HEK293 (cell line): ENCODE data around the gene C9orf153.

Experiments
- GLI4 ChIP-seq: fragments of 450-650 bp; formaldehyde crosslinking; IDR thresholded peaks from 2 replicates; pipeline ENCODE4 v1.5.1; 2016; ENCODE audit warnings: missing biosample characterization, missing genetic modification characterization
- KLF16 ChIP-seq: fragments of 450-650 bp; formaldehyde crosslinking; IDR thresholded peaks from 2 replicates; pipeline ENCODE4 v1.5.1; 2017; ENCODE audit warnings: missing biosample characterization, missing genetic modification characterization
- ZBTB17 ChIP-seq: fragments of 450-650 bp; formaldehyde crosslinking; IDR thresholded peaks from 2 replicates; pipeline ENCODE4 v1.5.1; 2016; ENCODE audit warnings: missing biosample characterization, missing genetic modification characterization
- ZBTB21 ChIP-seq: fragments of 450-650 bp; formaldehyde crosslinking; IDR thresholded peaks from 2 replicates; pipeline ENCODE4 v1.5.1; 2017; ENCODE audit warnings: missing biosample characterization, missing genetic modification characterization
- ZFP69B ChIP-seq: fragments of 450-650 bp; formaldehyde crosslinking; IDR thresholded peaks from 2 replicates; pipeline ENCODE4 v1.5.1; 2016; ENCODE audit warnings: missing biosample characterization, missing genetic modification characterization
- ZNF274 ChIP-seq, 2 experiments: fragments of 200-500 bp in 1 of 2; fragments of 450-650 bp in 1 of 2; sonication (Bioruptor generic) in 1 of 2; formaldehyde crosslinking in 1 of 2; IDR thresholded peaks; 2 replicates each; pipeline versions ENCODE4 v1.5.1 to v1.6.1; 2014 to 2016; ENCODE audit warnings: borderline replicate concordance in 1 of 2, inconsistent platforms in 1 of 2, low read length in 1 of 2, missing biosample characterization in 1 of 2, missing genetic modification characterization in 1 of 2
- ZNF548 ChIP-seq: fragments of 450-650 bp; formaldehyde crosslinking; IDR thresholded peaks from 2 replicates; pipeline ENCODE4 v1.5.1; 2016; ENCODE audit warnings: missing biosample characterization, missing genetic modification characterization
- ZNF561 ChIP-seq: fragments of 450-650 bp; IDR thresholded peaks from 2 replicates; pipeline ENCODE4 v1.5.1; 2018; ENCODE audit warnings: missing biosample characterization, missing genetic modification characterization, borderline replicate concordance
- ZNF664 ChIP-seq: fragments of 450-650 bp; formaldehyde crosslinking; IDR thresholded peaks from 2 replicates; pipeline ENCODE4 v1.5.1; 2016; ENCODE audit warnings: missing biosample characterization, missing genetic modification characterization
- ZNF747 ChIP-seq: fragments of 450-650 bp; formaldehyde crosslinking; IDR thresholded peaks from 2 replicates; pipeline ENCODE4 v1.5.1; 2016; ENCODE audit warnings: missing biosample characterization, missing genetic modification characterization
- TF ChIP-seq, protein P1 (sequence below): fragments of 450-650 bp; formaldehyde crosslinking; IDR thresholded peaks from 2 replicates; pipeline ENCODE4 v1.5.1; 2016; ENCODE audit warnings: missing biosample characterization, missing genetic modification characterization
- TF ChIP-seq, protein P2 (sequence below): fragments of 450-650 bp; formaldehyde crosslinking; IDR thresholded peaks from 2 replicates; pipeline ENCODE4 v1.5.1; 2016; ENCODE audit warnings: missing biosample characterization, missing genetic modification characterization
- TF ChIP-seq, protein P3 (sequence below): fragments of 450-650 bp; formaldehyde crosslinking; IDR thresholded peaks from 2 replicates; pipeline ENCODE4 v1.5.1; 2016; ENCODE audit warnings: missing biosample characterization, missing genetic modification characterization

DNA sequence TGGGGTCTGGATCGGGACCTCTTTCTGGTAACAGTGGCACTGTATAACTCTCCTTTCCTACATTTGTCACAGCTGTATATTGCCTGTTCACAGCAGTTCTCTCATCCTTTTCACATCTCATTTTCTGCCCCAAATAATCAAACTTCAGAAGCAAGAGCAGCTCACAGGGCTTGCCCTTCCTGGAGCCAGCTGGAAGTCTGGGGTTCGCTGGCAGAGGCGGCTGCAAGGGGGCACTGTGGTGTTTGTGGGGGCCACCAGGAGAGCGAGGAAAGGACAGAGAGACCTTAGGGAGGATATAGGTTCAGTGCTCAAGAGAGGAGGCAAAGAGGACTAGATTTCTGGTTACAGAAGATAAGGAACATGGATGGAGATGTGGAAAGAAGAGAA lies 75.3 kb downstream of the C9orf153 start:
- TF ChIP-seq ZNF664 (tag by site-specific recombination) (no peak), ZNF747 (tag by site-specific recombination) (no peak), ZBTB17 (tag by site-specific recombination) (no peak), ZNF548 (tag by site-specific recombination) (no peak), KLF16 (tag by site-specific recombination) (no peak), GLI4 (tag by site-specific recombination) (no peak), ZNF561 (tag by site-specific recombination) (no peak), ZBTB21 (no peak), ZFP69B (tag by site-specific recombination) (no peak), ZNF274 (IDR thresholded peaks at IDR 0.05; ENCODE audit: low read length) (no peak), ZNF274 (tag by site-specific recombination; IDR thresholded peaks at IDR 0.05; ENCODE audit: borderline replicate concordance) (no peak)
- TF ChIP-seq, protein P1, sequence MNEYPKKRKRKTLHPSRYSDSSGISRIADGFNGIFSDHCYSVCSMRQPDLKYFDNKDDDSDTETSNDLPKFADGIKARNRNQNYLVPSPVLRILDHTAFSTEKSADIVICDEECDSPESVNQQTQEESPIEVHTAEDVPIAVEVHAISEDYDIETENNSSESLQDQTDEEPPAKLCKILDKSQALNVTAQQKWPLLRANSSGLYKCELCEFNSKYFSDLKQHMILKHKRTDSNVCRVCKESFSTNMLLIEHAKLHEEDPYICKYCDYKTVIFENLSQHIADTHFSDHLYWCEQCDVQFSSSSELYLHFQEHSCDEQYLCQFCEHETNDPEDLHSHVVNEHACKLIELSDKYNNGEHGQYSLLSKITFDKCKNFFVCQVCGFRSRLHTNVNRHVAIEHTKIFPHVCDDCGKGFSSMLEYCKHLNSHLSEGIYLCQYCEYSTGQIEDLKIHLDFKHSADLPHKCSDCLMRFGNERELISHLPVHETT, result no peak
- TF ChIP-seq, protein P2, sequence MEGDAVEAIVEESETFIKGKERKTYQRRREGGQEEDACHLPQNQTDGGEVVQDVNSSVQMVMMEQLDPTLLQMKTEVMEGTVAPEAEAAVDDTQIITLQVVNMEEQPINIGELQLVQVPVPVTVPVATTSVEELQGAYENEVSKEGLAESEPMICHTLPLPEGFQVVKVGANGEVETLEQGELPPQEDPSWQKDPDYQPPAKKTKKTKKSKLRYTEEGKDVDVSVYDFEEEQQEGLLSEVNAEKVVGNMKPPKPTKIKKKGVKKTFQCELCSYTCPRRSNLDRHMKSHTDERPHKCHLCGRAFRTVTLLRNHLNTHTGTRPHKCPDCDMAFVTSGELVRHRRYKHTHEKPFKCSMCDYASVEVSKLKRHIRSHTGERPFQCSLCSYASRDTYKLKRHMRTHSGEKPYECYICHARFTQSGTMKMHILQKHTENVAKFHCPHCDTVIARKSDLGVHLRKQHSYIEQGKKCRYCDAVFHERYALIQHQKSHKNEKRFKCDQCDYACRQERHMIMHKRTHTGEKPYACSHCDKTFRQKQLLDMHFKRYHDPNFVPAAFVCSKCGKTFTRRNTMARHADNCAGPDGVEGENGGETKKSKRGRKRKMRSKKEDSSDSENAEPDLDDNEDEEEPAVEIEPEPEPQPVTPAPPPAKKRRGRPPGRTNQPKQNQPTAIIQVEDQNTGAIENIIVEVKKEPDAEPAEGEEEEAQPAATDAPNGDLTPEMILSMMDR (tag by site-specific recombination), result no peak
- TF ChIP-seq, protein P3, sequence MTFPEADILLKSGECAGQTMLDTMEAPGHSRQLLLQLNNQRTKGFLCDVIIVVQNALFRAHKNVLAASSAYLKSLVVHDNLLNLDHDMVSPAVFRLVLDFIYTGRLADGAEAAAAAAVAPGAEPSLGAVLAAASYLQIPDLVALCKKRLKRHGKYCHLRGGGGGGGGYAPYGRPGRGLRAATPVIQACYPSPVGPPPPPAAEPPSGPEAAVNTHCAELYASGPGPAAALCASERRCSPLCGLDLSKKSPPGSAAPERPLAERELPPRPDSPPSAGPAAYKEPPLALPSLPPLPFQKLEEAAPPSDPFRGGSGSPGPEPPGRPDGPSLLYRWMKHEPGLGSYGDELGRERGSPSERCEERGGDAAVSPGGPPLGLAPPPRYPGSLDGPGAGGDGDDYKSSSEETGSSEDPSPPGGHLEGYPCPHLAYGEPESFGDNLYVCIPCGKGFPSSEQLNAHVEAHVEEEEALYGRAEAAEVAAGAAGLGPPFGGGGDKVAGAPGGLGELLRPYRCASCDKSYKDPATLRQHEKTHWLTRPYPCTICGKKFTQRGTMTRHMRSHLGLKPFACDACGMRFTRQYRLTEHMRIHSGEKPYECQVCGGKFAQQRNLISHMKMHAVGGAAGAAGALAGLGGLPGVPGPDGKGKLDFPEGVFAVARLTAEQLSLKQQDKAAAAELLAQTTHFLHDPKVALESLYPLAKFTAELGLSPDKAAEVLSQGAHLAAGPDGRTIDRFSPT (tag by site-specific recombination), result no peak
